Neural cell (in vitro differentiated cells): ENCODE results near the gene MYBBP1A. TPM values are rescaled to one million over a fixed set of nuclear protein-coding genes. Genes with fewer than 3 reads are reported as not detected.

Experiments used
- H2AFZ ChIP-seq: fragments of 200-600, 300-800 bp; sonication (generic), shearing (Covaris generic); 2 replicates; pipeline ENCODE4 v1.6.0; 2014; ENCODE audit warnings: low read depth, mild to moderate bottlenecking, antibody characterized with exemption, low read length, moderate library complexity
- H3F3A ChIP-seq: fragments of 200-600 bp; shearing (Covaris generic); 2 replicates; pipeline ENCODE4 v1.6.1; 2016; ENCODE audit warnings: mild to moderate bottlenecking, moderate library complexity, mixed read lengths, antibody characterized with exemption, low read length; ENCODE audit not compliant: insufficient read depth, poor library complexity, severe bottlenecking
- H3K27ac ChIP-seq: fragments of 200-600, 300-800 bp; sonication (generic), shearing (Covaris generic); 2 replicates; pipeline ENCODE4 v1.5.1; 2014; ENCODE audit warnings: mild to moderate bottlenecking, low read length, moderate library complexity
- H3K27me3 ChIP-seq: fragments of 300-800, 200-600 bp; sonication (generic), shearing (Covaris generic); 2 replicates; pipeline ENCODE4 v1.6.0; 2014; ENCODE audit warnings: mild to moderate bottlenecking, low read depth, low read length, moderate library complexity; ENCODE audit not compliant: insufficient read depth
- H3K36me3 ChIP-seq: fragments of 300-800, 200-600 bp; sonication (generic), shearing (Covaris generic); 2 replicates; pipeline ENCODE4 v1.5.1; 2014; ENCODE audit warnings: mild to moderate bottlenecking, antibody characterized with exemption, low read length, moderate library complexity; ENCODE audit not compliant: insufficient read depth
- H3K4me2 ChIP-seq: fragments of 300-800, 200-600 bp; sonication (generic), shearing (Covaris generic); 2 replicates; pipeline ENCODE4 v1.6.0; 2014; ENCODE audit warnings: mild to moderate bottlenecking, low read length
- H3K4me3 ChIP-seq: fragments of 300-800, 200-600 bp; sonication (generic), shearing (Covaris generic); 2 replicates; pipeline ENCODE4 v1.5.1; 2014; ENCODE audit warnings: mild to moderate bottlenecking, low read length, moderate library complexity
- H3K79me2 ChIP-seq: fragments of 200-600 bp; shearing (Covaris generic); replicated peaks from 2 replicates; pipeline ENCODE4 v1.6.0; 2014; ENCODE audit warnings: mild to moderate bottlenecking, low read length, moderate library complexity; ENCODE audit not compliant: insufficient read depth
- H3K9ac ChIP-seq: fragments of 300-800, 200-600 bp; sonication (generic), shearing (Covaris generic); 2 replicates; pipeline ENCODE4 v1.6.1; 2016; ENCODE audit warnings: mild to moderate bottlenecking, low read length, mixed read lengths
- H3K9me2 ChIP-seq: fragments of 200-600 bp; shearing (Covaris generic); 2 replicates; pipeline ENCODE4 v1.6.1; 2016; ENCODE audit warnings: mild to moderate bottlenecking, low read length, mixed read lengths; ENCODE audit not compliant: insufficient read depth
- H3K9me3 ChIP-seq: fragments of 200-600, 300-800 bp; sonication (generic), shearing (Covaris generic); 2 replicates; pipeline ENCODE4 v1.6.1; 2016; ENCODE audit warnings: mild to moderate bottlenecking, mixed run types, low read length, moderate library complexity, mixed read lengths
- H4K20me1 ChIP-seq: fragments of 200-600 bp; shearing (Covaris generic); 2 replicates; pipeline ENCODE4 v1.6.1; 2016; ENCODE audit warnings: mild to moderate bottlenecking, mixed run types; ENCODE audit not compliant: insufficient read depth
- CTCF ChIP-seq: fragments of 450-650 bp; IDR thresholded peaks from 2 replicates; pipeline ENCODE4 v1.5.1; 2014; ENCODE audit warnings: antibody characterized with exemption, mild to moderate bottlenecking, moderate library complexity; ENCODE audit not compliant: poor library complexity, severe bottlenecking
- EP300 ChIP-seq: fragments of 450-650 bp; conservative IDR thresholded peaks from 2 replicates; pipeline ENCODE4 v1.6.1; 2014; ENCODE audit warnings: antibody characterized with exemption, mild to moderate bottlenecking, moderate library complexity; ENCODE audit not compliant: poor library complexity, severe bottlenecking
- EZH2 ChIP-seq: fragments of 200-600, 300-800 bp; shearing (Covaris generic), sonication (generic); IDR thresholded peaks from 2 replicates; pipeline ENCODE4 v1.6.1; 2014; ENCODE audit warnings: antibody characterized with exemption, low read length, borderline replicate concordance, mild to moderate bottlenecking; ENCODE audit not compliant: insufficient read depth, poor library complexity, severe bottlenecking
- MXI1 ChIP-seq: fragments of 450-650 bp; conservative IDR thresholded peaks from 2 replicates; pipeline ENCODE4 v1.6.1; 2014; ENCODE audit warnings: antibody characterized with exemption, mild to moderate bottlenecking; ENCODE audit not compliant: poor library complexity, severe bottlenecking
- POLR2AphosphoS5 ChIP-seq: IDR thresholded peaks from 2 replicates; pipeline ENCODE4 v1.6.1; 2012
- RAD21 ChIP-seq: fragments of 450-650 bp; conservative IDR thresholded peaks from 2 replicates; pipeline ENCODE4 v1.6.1; 2014; ENCODE audit warnings: antibody characterized with exemption, mild to moderate bottlenecking, moderate library complexity
- SMC3 ChIP-seq: fragments of 450-650 bp; conservative IDR thresholded peaks from 2 replicates; pipeline ENCODE4 v1.6.1; 2014; ENCODE audit warnings: antibody characterized with exemption, mild to moderate bottlenecking, moderate library complexity; ENCODE audit not compliant: poor library complexity
- TAF1 ChIP-seq: IDR thresholded peaks from 2 replicates; pipeline ENCODE4 v1.6.1; 2012; ENCODE audit warnings: low read depth
- polyA plus RNA-seq: library from polyadenylated mRNA; depleted of rRNA; stranded (reverse); fragments of >200 nt; gene quantifications from 2 replicates; pipeline ENCODE4 v1.2.3, GENCODE V29; 2014
- TF ChIP-seq, protein P1 (sequence below): IDR thresholded peaks from 2 replicates; pipeline ENCODE4 v1.6.1; 2012; ENCODE audit warnings: borderline replicate concordance

The MYBBP1A gene
- polyA plus RNA-seq, 1 donor from 2014 or later, result 15.6 TPM

DNA sequence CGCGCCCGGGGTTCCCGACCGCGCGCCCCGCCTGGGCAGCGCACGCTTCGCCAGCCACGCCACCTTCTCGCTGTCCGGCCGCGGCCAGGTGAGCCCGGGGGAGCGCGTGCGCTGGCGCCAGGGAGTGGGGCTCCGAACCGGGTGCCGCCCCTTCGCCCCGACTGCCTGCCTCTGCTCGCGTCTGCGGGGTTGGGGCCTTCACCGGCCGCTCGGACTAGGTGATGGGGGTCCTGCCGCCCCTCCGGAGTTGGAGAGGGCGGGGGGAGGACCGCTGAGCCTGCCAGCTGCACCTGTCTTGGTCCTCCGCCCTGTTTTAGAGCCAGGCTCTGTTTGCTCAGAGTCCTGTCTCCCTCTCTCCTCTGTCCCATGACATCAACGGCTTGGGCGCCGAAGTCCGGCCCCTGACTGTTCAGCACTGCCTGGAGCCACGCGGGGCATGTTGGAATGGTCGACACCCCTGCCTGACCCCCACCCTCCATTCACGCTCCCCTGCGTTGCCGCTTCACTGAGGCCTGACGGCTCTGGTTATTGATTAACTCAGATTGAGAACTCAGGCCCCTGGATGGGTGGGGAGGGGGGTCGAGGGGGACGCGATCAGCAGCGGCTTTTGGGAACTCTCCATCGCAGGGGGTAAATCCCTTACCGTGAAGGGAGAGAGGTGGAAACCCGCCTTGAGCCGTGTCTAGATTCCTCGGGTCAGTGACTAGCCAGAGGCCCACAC lies 29.9 kb upstream of the MYBBP1A start:
- Histone ChIP-seq H3K27ac (no peak overlapping the region), H3K4me2 (no peak overlapping the region), H3K36me3 (no peaks in the 10 kb centered on the region), H3F3A (no peaks in the 10 kb centered on the region), H3K79me2 (no peaks in the 10 kb centered on the region), H4K20me1 (no peaks in the 10 kb centered on the region), H3K9me3 (no peaks in the 10 kb centered on the region), H2AFZ (no peak overlapping the region), H3K27me3 (peaks cover 29% of the 10 kb centered on the region), H3K9me2 (no peaks in the 10 kb centered on the region), H3K4me3 (peak overlapping the region; percentile 68), H3K9ac (peak overlapping the region; percentile 53)
- TF ChIP-seq EP300 (no peak), RAD21 (no peak), POLR2AphosphoS5 (no peak), SMC3 (no peak), EZH2 (no peak), CTCF (no peak), MXI1 (no peak), TAF1 (no peak)
- TF ChIP-seq, protein P1, sequence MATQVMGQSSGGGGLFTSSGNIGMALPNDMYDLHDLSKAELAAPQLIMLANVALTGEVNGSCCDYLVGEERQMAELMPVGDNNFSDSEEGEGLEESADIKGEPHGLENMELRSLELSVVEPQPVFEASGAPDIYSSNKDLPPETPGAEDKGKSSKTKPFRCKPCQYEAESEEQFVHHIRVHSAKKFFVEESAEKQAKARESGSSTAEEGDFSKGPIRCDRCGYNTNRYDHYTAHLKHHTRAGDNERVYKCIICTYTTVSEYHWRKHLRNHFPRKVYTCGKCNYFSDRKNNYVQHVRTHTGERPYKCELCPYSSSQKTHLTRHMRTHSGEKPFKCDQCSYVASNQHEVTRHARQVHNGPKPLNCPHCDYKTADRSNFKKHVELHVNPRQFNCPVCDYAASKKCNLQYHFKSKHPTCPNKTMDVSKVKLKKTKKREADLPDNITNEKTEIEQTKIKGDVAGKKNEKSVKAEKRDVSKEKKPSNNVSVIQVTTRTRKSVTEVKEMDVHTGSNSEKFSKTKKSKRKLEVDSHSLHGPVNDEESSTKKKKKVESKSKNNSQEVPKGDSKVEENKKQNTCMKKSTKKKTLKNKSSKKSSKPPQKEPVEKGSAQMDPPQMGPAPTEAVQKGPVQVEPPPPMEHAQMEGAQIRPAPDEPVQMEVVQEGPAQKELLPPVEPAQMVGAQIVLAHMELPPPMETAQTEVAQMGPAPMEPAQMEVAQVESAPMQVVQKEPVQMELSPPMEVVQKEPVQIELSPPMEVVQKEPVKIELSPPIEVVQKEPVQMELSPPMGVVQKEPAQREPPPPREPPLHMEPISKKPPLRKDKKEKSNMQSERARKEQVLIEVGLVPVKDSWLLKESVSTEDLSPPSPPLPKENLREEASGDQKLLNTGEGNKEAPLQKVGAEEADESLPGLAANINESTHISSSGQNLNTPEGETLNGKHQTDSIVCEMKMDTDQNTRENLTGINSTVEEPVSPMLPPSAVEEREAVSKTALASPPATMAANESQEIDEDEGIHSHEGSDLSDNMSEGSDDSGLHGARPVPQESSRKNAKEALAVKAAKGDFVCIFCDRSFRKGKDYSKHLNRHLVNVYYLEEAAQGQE, result no peak

- no peaks in the 10 kb centered on the region for H3K79me2 ChIP-seq
- no peak within 1 kb of the TSS for H3K27ac ChIP-seq
- TF ChIP-seq EP300, result no peak
- TF ChIP-seq EZH2, result no peak
- peak; percentile 45 for TF ChIP-seq CTCF
- peak; percentile 69 for TF ChIP-seq MXI1
- TF ChIP-seq, protein P1, result no peak
- TF ChIP-seq POLR2AphosphoS5, result peak; percentile 9
- no peak for TF ChIP-seq RAD21
- TF ChIP-seq SMC3, result peak; percentile 15
- no peak for TF ChIP-seq TAF1
- no peaks in the 10 kb centered on the region for H3K9me2 ChIP-seq
- H3K4me2 ChIP-seq, result no peak within 1 kb of the TSS
- peak within 1 kb of the TSS; percentile 33 for H2AFZ ChIP-seq
- no peaks in the 10 kb centered on the region for H3K9me3 ChIP-seq
- peak within 1 kb of the TSS; percentile 53 for H3K9ac ChIP-seq
- H3K27me3 ChIP-seq, result peaks cover 29% of the 10 kb centered on the region
- peak within 1 kb of the TSS; percentile 68 for H3K4me3 ChIP-seq
- H4K20me1 ChIP-seq, result no peaks in the 10 kb centered on the region
- no peaks in the 10 kb centered on the region for H3F3A ChIP-seq
- H3K36me3 ChIP-seq, result no peaks in the 10 kb centered on the region
Measured at GRCh38 chr17:4584101-4584916, 29.1 kb upstream of the MYBBP1A start, which contains the start of gene SMTNL2. TSS of gene SMTNL2 (plus strand) at chr17:4584529. CDS start at chr17:4584606, 77 bp downstream.
